ENCODE data around the gene TTC28. TPM values are rescaled to one million over a fixed set of nuclear protein-coding genes. Genes with fewer than 3 reads are reported as not detected.
A peak's percentile ranks its signal among the peaks of the same experiment; 100 is the strongest.

TTC28 gene
- total and polyA plus RNA-seq, 7 donors: 1.2 to 12.1 (median 3.5) TPM

DNA sequence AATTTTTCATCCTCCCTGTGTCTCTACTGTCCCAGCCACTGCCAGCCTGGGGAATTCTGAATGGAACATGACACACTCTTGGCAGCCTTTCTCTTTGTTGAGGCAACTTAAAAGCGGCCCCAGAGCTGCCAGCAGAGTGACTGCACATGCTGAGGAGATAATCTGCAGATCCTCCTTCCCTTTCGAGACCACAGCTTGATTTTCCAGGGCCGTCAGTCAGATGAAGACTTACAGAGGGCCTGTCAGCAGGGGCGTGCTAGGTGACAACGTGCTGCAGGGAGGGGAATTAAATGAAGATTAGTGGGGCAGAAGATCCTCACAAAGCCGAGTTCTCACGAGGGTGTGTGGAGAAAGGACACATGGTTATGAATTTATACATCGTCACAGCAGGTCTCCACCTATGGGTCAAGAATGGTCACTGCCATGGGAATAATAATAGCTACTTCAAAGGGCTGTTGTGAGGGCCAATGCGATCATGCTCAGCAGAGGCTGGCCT, 567.0 kb downstream of the TTC28 start:
- Histone ChIP-seq H3K4me3 (peak overlapping the region; percentile 27), H3K9me3 (no peaks in the 10 kb centered on the region), H3K27me3 (ENCODE audit: insufficient read depth in 3 of 3, low read length in 2 of 3) (no peaks in the 10 kb centered on the region), H3K4me1 (peaks cover 18% of the 10 kb centered on the region), H3K27ac (peak overlapping the region; percentile 62), H3K36me3 (ENCODE audit: insufficient read depth in 1 of 2, low read depth in 1 of 2) (peaks cover 2 to 3% of the 10 kb centered on the region in 2 donors)
- DNase-seq (peak; percentile 59 to 80), ATAC-seq (peak; percentile 77 to 95 (median 88))
- 26 to 29% (median 28%) methylated on average over 9 of the region's 9 CpGs for WGBS, 3 donors
- TF ChIP-seq, protein P1, sequence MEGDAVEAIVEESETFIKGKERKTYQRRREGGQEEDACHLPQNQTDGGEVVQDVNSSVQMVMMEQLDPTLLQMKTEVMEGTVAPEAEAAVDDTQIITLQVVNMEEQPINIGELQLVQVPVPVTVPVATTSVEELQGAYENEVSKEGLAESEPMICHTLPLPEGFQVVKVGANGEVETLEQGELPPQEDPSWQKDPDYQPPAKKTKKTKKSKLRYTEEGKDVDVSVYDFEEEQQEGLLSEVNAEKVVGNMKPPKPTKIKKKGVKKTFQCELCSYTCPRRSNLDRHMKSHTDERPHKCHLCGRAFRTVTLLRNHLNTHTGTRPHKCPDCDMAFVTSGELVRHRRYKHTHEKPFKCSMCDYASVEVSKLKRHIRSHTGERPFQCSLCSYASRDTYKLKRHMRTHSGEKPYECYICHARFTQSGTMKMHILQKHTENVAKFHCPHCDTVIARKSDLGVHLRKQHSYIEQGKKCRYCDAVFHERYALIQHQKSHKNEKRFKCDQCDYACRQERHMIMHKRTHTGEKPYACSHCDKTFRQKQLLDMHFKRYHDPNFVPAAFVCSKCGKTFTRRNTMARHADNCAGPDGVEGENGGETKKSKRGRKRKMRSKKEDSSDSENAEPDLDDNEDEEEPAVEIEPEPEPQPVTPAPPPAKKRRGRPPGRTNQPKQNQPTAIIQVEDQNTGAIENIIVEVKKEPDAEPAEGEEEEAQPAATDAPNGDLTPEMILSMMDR (IDR thresholded peaks at IDR 0.05): peak; percentile 55
- intact Hi-C loops (cut with DNase I): loop anchor here (10.0 kb wide), 2 partner anchors 88 to 332 kb away; no protein-coding TSS in a partner anchor

DNA sequence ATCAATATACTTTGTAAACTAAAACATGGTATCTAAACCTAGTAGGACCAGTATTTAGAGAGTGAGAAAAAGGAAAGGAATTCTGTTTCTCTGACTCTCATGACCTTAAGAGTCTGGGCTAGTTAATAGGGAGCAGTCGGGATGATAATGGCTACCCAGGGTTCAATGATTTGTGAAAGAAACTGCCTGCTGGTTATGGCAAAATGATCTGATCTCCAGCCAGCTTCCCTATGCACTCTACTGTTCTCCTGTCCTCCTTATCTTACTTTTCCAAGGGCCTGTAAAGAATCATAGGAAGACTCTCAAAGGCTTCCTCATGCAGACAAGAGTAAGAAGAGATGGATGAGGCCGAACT, 567.5 kb downstream of the TTC28 start:
- no peaks in the 10 kb centered on the region for H3K9me3 ChIP-seq
- intact Hi-C loops (cut with DNase I): loop anchor here (10.0 kb wide), 2 partner anchors 87 to 333 kb away; no protein-coding TSS in a partner anchor
- H3K4me1 ChIP-seq: peaks cover 18% of the 10 kb centered on the region
- H3K27me3 ChIP-seq (ENCODE audit: insufficient read depth in 3 of 3, low read length in 2 of 3): no peaks in the 10 kb centered on the region
- ATAC-seq (no peak), DNase-seq (no peak)
- H3K27ac ChIP-seq: peak overlapping the region; percentile 62
- H3K4me3 ChIP-seq: no peak overlapping the region
- WGBS, 3 donors: 49 to 65% (median 49%) methylated on average over 2 of the region's 2 CpGs
- TF ChIP-seq, protein P1 (IDR thresholded peaks at IDR 0.05): no peak
- H3K36me3 ChIP-seq (ENCODE audit: insufficient read depth in 1 of 2, low read depth in 1 of 2): peaks cover 2 to 3% of the 10 kb centered on the region in 2 donors

DNA sequence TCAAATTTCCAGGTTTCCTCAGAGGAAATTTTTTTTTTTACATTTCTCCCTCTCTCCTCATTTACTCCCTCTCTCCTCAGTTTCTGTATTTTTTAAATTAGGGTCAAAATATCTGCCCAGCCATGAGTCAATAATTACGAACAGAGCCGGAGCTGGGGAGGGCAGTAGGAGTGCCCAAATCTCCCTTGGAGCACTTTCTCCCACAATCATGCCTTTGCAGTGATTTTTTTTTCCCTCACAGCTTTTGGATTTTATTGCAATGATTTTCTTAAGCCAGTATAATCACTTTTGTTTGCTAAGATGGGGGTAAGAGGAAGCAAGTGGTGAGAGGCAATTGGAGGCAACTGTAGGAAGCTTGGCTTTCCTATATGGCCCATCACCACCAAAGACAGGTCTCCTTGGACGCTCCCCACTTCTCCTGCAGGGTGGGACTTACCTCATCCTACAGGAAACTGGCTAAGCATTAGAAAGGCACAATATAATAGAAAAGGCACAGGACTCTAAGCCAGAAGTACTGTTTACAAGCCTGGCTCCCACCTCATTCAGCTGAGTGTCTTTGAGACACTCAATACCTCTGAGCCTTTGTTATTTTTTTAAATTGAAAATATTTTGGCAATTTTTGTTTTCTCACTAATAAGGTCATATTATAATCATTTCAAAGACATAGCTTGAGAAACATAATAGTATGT, 568.0 kb downstream of the TTC28 start:
- ATAC-seq: no peak
- Histone ChIP-seq H3K9me3 (no peaks in the 10 kb centered on the region), H3K27ac (no peak overlapping the region), H3K4me3 (no peak overlapping the region), H3K27me3 (ENCODE audit: insufficient read depth in 3 of 3, low read length in 2 of 3) (no peaks in the 10 kb centered on the region), H3K4me1 (peaks cover 13% of the 10 kb centered on the region), H3K36me3 (ENCODE audit: insufficient read depth in 1 of 2, low read depth in 1 of 2) (peaks cover 2 to 3% of the 10 kb centered on the region in 2 donors)
- no peak for DNase-seq
- TF ChIP-seq, protein P1 (IDR thresholded peaks at IDR 0.05): no peak
- WGBS, 3 donors: 81 to 91% (median 90%) methylated on average over 3 of the region's 3 CpGs
- intact Hi-C loops (cut with DNase I): loop anchor here (10.0 kb wide), 2 partner anchors 87 to 333 kb away; no protein-coding TSS in a partner anchor

DNA sequence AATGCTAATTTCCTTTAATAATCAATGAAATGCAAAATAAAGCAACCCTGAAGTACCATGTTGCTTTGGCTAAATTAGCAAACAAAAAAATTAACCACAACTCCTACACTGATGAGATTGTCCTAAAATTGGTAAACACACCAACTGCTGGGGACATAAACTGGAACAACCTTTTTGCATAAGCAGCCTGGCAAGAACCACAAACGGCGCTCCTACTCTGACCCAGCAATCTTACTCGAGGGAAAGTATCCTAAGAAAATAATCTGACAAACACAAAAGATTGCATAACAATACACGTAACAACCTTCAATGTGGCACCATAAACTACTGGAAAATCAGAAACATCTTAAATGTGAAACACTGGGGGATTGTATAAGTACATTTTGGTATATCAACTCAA, 570.8 kb downstream of the TTC28 start:
- DNase-seq (no peak), ATAC-seq (no peak)
- H3K4me3 ChIP-seq: no peak overlapping the region
- TF ChIP-seq, protein P1 (IDR thresholded peaks at IDR 0.05): no peak
- H3K27me3 ChIP-seq (ENCODE audit: insufficient read depth in 3 of 3, low read length in 2 of 3): no peaks in the 10 kb centered on the region
- no peak overlapping the region for H3K27ac ChIP-seq
- intact Hi-C loops (cut with DNase I): no loop called here
- peaks cover 7% of the 10 kb centered on the region for H3K4me1 ChIP-seq
- H3K36me3 ChIP-seq (ENCODE audit: insufficient read depth in 1 of 2, low read depth in 1 of 2): peaks cover 2 to 3% of the 10 kb centered on the region in 2 donors
- H3K9me3 ChIP-seq: no peaks in the 10 kb centered on the region
- WGBS, 3 donors: 74 to 83% (median 82%) methylated on average over 4 of the region's 4 CpGs

All from psoas muscle (tissue), 8 donors.